ENCODE results near the gene HDAC8. TPM values are rescaled to one million over a fixed set of nuclear protein-coding genes. Genes with fewer than 3 reads are reported as not detected.

The HDAC8 gene
- total RNA-seq, 2 experiments from 2014 or later, result 5.8 to 6.8 TPM

- ATAC-seq (ENCODE audit: poor library complexity) (no peak), DNase-seq (no peak)
- no peaks in the 10 kb centered on the region for H3K36me3 ChIP-seq (ENCODE audit: insufficient read depth, low read length)
- H3K36me3 Mint-ChIP-seq (ENCODE audit: low read depth), result peaks cover 1% of the 10 kb centered on the region
- H3K4me3 Mint-ChIP-seq, result no peak overlapping the region
- H3K9me3 Mint-ChIP-seq, result no peaks in the 10 kb centered on the region
- no peak overlapping the region for H3K27ac ChIP-seq (ENCODE audit: low read depth in 1 of 2, low read length in 2 of 2)
- no peak overlapping the region for H3K4me3 ChIP-seq (ENCODE audit: low read length)
- no peak overlapping the region for H3K27ac Mint-ChIP-seq
- TF ChIP-seq CTCF (IDR thresholded peaks at IDR 0.05), result no peak
- intact Hi-C loops (cut with DNase I, micrococcal nuclease), result no loop called here
- no peaks in the 10 kb centered on the region for H3K27me3 Mint-ChIP-seq
- ChIA-PET POLR2A (no interaction called here), CTCF (no interaction called here)
- no peaks in the 10 kb centered on the region for H3K9me3 ChIP-seq (ENCODE audit: control insufficient read depth in 1 of 2, insufficient read depth in 1 of 2, low read length in 2 of 2)
- H3K4me1 Mint-ChIP-seq (ENCODE audit: low read depth), result no peaks in the 10 kb centered on the region
- H3K27me3 ChIP-seq (ENCODE audit: control insufficient read depth in 1 of 2, insufficient read depth in 2 of 2, low read length in 2 of 2), result no peaks in the 10 kb centered on the region
- H3K4me1 ChIP-seq (ENCODE audit: insufficient read depth, low read length), result no peaks in the 10 kb centered on the region
Observed at GRCh38 chrX:72399816-72400215, 172.8 kb downstream of the HDAC8 start.

GRCh38 chrX:72396117-72396516 is 176.5 kb downstream of the HDAC8 start:
- no peaks in the 10 kb centered on the region for H3K27me3 ChIP-seq (ENCODE audit: control insufficient read depth in 1 of 2, insufficient read depth in 2 of 2, low read length in 2 of 2)
- Mint-ChIP-seq H3K4me1 (ENCODE audit: low read depth) (no peaks in the 10 kb centered on the region), H3K27me3 (no peaks in the 10 kb centered on the region), H3K9me3 (no peaks in the 10 kb centered on the region), H3K36me3 (ENCODE audit: low read depth) (no peaks in the 10 kb centered on the region), H3K4me3 (no peak overlapping the region), H3K27ac (no peak overlapping the region)
- ATAC-seq (ENCODE audit: poor library complexity) (no peak), DNase-seq (no peak)
- H3K27ac ChIP-seq (ENCODE audit: low read depth in 1 of 2, low read length in 2 of 2), result no peak overlapping the region
- no peaks in the 10 kb centered on the region for H3K9me3 ChIP-seq (ENCODE audit: control insufficient read depth in 1 of 2, insufficient read depth in 1 of 2, low read length in 2 of 2)
- intact Hi-C loops (cut with DNase I, micrococcal nuclease), result no loop called here
- CTCF ChIA-PET, result no interaction called here
- POLR2A ChIA-PET, result no interaction called here
- H3K4me1 ChIP-seq (ENCODE audit: insufficient read depth, low read length), result no peaks in the 10 kb centered on the region
- H3K36me3 ChIP-seq (ENCODE audit: insufficient read depth, low read length), result no peaks in the 10 kb centered on the region
- H3K4me3 ChIP-seq (ENCODE audit: low read length), result no peak overlapping the region
- TF ChIP-seq CTCF (IDR thresholded peaks at IDR 0.05), result no peak

- no peak for TF ChIP-seq CTCF (IDR thresholded peaks at IDR 0.05)
- Mint-ChIP-seq H3K27ac (no peak overlapping the region), H3K27me3 (no peaks in the 10 kb centered on the region), H3K9me3 (no peaks in the 10 kb centered on the region), H3K36me3 (ENCODE audit: low read depth) (no peaks in the 10 kb centered on the region), H3K4me3 (no peak overlapping the region), H3K4me1 (ENCODE audit: low read depth) (no peaks in the 10 kb centered on the region)
- ChIA-PET POLR2A (no interaction called here), CTCF (no interaction called here)
- DNase-seq (no peak), ATAC-seq (ENCODE audit: poor library complexity) (no peak)
- H3K4me3 ChIP-seq (ENCODE audit: low read length), result no peak overlapping the region
- H3K9me3 ChIP-seq (ENCODE audit: control insufficient read depth in 1 of 2, insufficient read depth in 1 of 2, low read length in 2 of 2), result no peaks in the 10 kb centered on the region
- H3K27me3 ChIP-seq (ENCODE audit: control insufficient read depth in 1 of 2, insufficient read depth in 2 of 2, low read length in 2 of 2), result no peaks in the 10 kb centered on the region
- H3K4me1 ChIP-seq (ENCODE audit: insufficient read depth, low read length), result no peaks in the 10 kb centered on the region
- H3K27ac ChIP-seq (ENCODE audit: low read depth in 1 of 2, low read length in 2 of 2), result no peak overlapping the region
- intact Hi-C loops (cut with DNase I, micrococcal nuclease), result no loop called here
- no peaks in the 10 kb centered on the region for H3K36me3 ChIP-seq (ENCODE audit: insufficient read depth, low read length)
Observed at GRCh38 chrX:72395237-72395636, 177.4 kb downstream of the HDAC8 start.

All from CD4-positive, alpha-beta T cell (primary cell).